Neural progenitor cell (in vitro differentiated cells): ENCODE results near the gene CBY2.

Experiments
- EZH2 ChIP-seq: fragments of 200-600 bp; sonication (generic); IDR thresholded peaks from 2 replicates; pipeline ENCODE4 v1.6.1; 2017; ENCODE audit warnings: antibody characterized with exemption, mild to moderate bottlenecking, moderate library complexity
- EZH2phosphoT487 ChIP-seq: fragments of 200-600 bp; sonication (generic); IDR thresholded peaks from 2 replicates; pipeline ENCODE4 v1.6.1; 2017; ENCODE audit warnings: antibody characterized with exemption
- TF ChIP-seq, protein P1 (sequence below): fragments of 200-600 bp; sonication (generic); IDR thresholded peaks from 2 replicates; pipeline ENCODE4 v1.5.1; 2017; ENCODE audit warnings: antibody characterized with exemption, mild to moderate bottlenecking

- TF ChIP-seq, protein P1, sequence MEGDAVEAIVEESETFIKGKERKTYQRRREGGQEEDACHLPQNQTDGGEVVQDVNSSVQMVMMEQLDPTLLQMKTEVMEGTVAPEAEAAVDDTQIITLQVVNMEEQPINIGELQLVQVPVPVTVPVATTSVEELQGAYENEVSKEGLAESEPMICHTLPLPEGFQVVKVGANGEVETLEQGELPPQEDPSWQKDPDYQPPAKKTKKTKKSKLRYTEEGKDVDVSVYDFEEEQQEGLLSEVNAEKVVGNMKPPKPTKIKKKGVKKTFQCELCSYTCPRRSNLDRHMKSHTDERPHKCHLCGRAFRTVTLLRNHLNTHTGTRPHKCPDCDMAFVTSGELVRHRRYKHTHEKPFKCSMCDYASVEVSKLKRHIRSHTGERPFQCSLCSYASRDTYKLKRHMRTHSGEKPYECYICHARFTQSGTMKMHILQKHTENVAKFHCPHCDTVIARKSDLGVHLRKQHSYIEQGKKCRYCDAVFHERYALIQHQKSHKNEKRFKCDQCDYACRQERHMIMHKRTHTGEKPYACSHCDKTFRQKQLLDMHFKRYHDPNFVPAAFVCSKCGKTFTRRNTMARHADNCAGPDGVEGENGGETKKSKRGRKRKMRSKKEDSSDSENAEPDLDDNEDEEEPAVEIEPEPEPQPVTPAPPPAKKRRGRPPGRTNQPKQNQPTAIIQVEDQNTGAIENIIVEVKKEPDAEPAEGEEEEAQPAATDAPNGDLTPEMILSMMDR = no peak
- no peak for TF ChIP-seq EZH2phosphoT487
- no peak for TF ChIP-seq EZH2
Measured at GRCh38 chr13:45752510-45752909, 50.4 kb downstream of the CBY2 start.
